Measurements from ENCODE around the gene NRIP3. TPM values are rescaled to one million over a fixed set of nuclear protein-coding genes. Genes with fewer than 3 reads are reported as not detected.

NRIP3 gene
- 0.79 to 0.97 TPM (median 0.89 TPM) in 5 replicates for total RNA-seq (2022; extraction: Qiagen RNA extraction)

GRCh38 chr11:9003573-9004182 is at the start of gene NRIP3:
NRIP3 (minus strand) TSS chr11:9004001; CDS start chr11:9003935, 66 bp downstream.

GRCh38 chr11:8964324-8965320 is 39.2 kb downstream of the NRIP3 start, which contains the start of gene TMEM9B:
TMEM9B (minus strand) TSS chr11:8964442; CDS start chr11:8964313, 129 bp downstream.

GRCh38 chr11:8942518-8943066 is 61.2 kb downstream of the NRIP3 start, which contains the start of gene ASCL3:
ASCL3 (minus strand) TSS chr11:8943016; CDS start chr11:8938161, 4,855 bp downstream.

GRCh38 chr11:8932564-8933180 is 71.1 kb downstream of the NRIP3 start, which contains the start of gene C11orf16:
C11orf16 (minus strand) TSS chr11:8932947; CDS start chr11:8932308, 639 bp downstream.

Other genes starting within 250 kb of the NRIP3 start
- gene AKIP1, start 92.8 kb downstream of the NRIP3 start, total RNA-seq (2022; extraction: Qiagen RNA extraction), result 35.6 to 51.3 TPM (median 37.8 TPM) in 5 replicates
- gene C11orf16, start 71.1 kb downstream of the NRIP3 start, total RNA-seq (2022; extraction: Qiagen RNA extraction), result not detected in 5 replicates
- not detected in 5 replicates for gene ASCL3, start 61.0 kb downstream of the NRIP3 start, total RNA-seq (2022; extraction: Qiagen RNA extraction)
- 33.9 to 39.0 TPM (median 35.4 TPM) in 5 replicates for gene TMEM9B, start 39.6 kb downstream of the NRIP3 start, total RNA-seq (2022; extraction: Qiagen RNA extraction)
- gene SCUBE2, start 87.6 kb upstream of the NRIP3 start, total RNA-seq (2022; extraction: Qiagen RNA extraction), result 0.40 to 0.71 TPM (median 0.61 TPM) in 5 replicates